ENCODE data around the gene ADGRV1. TPM values are rescaled to one million over a fixed set of nuclear protein-coding genes. Genes with fewer than 3 reads are reported as not detected.
"Not testable (repeated sequence)": the region's sequence is repeated elsewhere in the genome, so short reads cannot be mapped to it uniquely, and the experiment has no call there.

Gene ADGRV1
- total RNA-seq, 4 donors from 2014 or later: 0.08 to 0.87 (median 0.41) TPM

GRCh38 chr5:91010090-91010489 is 451.5 kb downstream of the ADGRV1 start:
- Histone ChIP-seq H3K4me3 (no peak overlapping the region), H3K9me3 (no peaks in the 10 kb centered on the region), H3K36me3 (no peaks in the 10 kb centered on the region), H3K27me3 (no peaks in the 10 kb centered on the region), H3K27ac (no peak overlapping the region), H3K4me1 (peaks cover 0 to 12% (median 0%) of the 10 kb centered on the region in 3 donors)
- TF ChIP-seq POLR2AphosphoS5 (IDR thresholded peaks at IDR 0.05) (peak; percentile 58), POLR2A (IDR thresholded peaks at IDR 0.05) (no peak)
- WGBS, 2 donors (ENCODE audit: low coverage in 1 of 2): 35 to 50% methylated on average over 2 of the region's 2 CpGs
- no peak for ATAC-seq

GRCh38 chr5:91011029-91011428 is 452.4 kb downstream of the ADGRV1 start:
- peaks cover 0 to 12% (median 0%) of the 10 kb centered on the region in 3 donors for H3K4me1 ChIP-seq
- peak overlapping the region in 1 of 4 donors; percentile 29 for H3K27ac ChIP-seq
- no peaks in the 10 kb centered on the region for H3K27me3 ChIP-seq
- ATAC-seq: no peak
- no peak overlapping the region for H3K4me3 ChIP-seq
- TF ChIP-seq POLR2AphosphoS5 (IDR thresholded peaks at IDR 0.05): no peak
- TF ChIP-seq POLR2A (IDR thresholded peaks at IDR 0.05): no peak
- TF ChIP-seq EP300 (IDR thresholded peaks at IDR 0.05): no peak
- no peak for TF ChIP-seq CTCF (IDR thresholded peaks at IDR 0.05)
- WGBS, 2 donors (ENCODE audit: low coverage in 1 of 2): 90 to 91% methylated on average over 1 of the region's 1 CpG
- H3K36me3 ChIP-seq: no peaks in the 10 kb centered on the region
- H3K9me3 ChIP-seq: no peaks in the 10 kb centered on the region

DNA sequence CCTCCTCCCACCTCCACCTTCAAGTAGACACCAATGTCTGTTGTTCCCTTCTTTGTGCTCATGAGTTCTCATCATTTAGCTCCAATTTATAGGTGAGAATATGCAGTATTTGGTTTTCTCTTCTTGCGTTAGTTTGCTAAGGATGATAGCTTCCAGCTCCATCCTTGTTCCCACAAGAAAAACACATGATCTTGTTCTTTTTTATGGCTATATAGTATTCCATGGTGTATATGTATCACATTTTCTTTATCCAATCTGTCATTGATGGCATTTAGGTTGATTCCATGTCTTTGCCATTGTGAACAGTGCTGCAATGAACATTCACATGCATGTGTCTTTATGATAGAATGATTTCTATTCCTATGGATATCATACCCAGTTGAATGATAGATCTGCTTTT is 454.3 kb downstream of the ADGRV1 start:
- H3K27ac ChIP-seq, H3K4me3 ChIP-seq, H3K9me3 ChIP-seq, H3K36me3 ChIP-seq, ATAC-seq, H3K27me3 ChIP-seq: not testable (repeated sequence)
- 100% methylated on average over 1 of the region's 1 CpG for WGBS, 2 donors (ENCODE audit: low coverage in 1 of 2)
- peaks cover 0 to 28% (median 0%) of the 10 kb centered on the region in 3 donors for H3K4me1 ChIP-seq

DNA sequence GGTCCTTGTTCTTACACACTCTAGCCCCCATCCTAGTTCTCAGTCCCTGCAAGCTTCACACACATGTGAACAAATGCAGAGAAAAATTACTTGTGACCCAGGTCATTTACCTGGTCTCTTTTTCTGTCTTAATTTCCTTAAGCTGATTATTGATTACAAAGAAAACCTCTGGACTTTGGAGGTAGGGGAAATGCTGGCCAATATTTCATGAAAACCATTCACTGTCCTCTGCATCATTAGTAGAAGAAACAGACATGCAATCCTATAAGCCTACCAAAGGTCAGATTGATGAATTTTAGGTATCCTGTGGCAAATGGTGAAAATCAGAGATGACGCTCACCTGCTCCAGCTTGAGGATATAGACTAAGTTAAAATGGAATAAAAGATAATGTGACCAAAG is 457.7 kb downstream of the ADGRV1 start:
- H3K4me1 ChIP-seq: peaks cover 0 to 38% (median 14%) of the 10 kb centered on the region in 3 donors
- ATAC-seq: no peak
- no peak overlapping the region for H3K27ac ChIP-seq
- no peaks in the 10 kb centered on the region for H3K27me3 ChIP-seq
- no peaks in the 10 kb centered on the region for H3K36me3 ChIP-seq
- 94 to 100% methylated on average over 1 of the region's 1 CpG for WGBS, 2 donors (ENCODE audit: low coverage in 1 of 2)
- no peaks in the 10 kb centered on the region for H3K9me3 ChIP-seq
- H3K4me3 ChIP-seq: no peak overlapping the region
- TF ChIP-seq EP300 (IDR thresholded peaks at IDR 0.05) (no peak), POLR2AphosphoS5 (IDR thresholded peaks at IDR 0.05) (no peak), POLR2A (IDR thresholded peaks at IDR 0.05) (no peak), CTCF (IDR thresholded peaks at IDR 0.05) (no peak)

DNA sequence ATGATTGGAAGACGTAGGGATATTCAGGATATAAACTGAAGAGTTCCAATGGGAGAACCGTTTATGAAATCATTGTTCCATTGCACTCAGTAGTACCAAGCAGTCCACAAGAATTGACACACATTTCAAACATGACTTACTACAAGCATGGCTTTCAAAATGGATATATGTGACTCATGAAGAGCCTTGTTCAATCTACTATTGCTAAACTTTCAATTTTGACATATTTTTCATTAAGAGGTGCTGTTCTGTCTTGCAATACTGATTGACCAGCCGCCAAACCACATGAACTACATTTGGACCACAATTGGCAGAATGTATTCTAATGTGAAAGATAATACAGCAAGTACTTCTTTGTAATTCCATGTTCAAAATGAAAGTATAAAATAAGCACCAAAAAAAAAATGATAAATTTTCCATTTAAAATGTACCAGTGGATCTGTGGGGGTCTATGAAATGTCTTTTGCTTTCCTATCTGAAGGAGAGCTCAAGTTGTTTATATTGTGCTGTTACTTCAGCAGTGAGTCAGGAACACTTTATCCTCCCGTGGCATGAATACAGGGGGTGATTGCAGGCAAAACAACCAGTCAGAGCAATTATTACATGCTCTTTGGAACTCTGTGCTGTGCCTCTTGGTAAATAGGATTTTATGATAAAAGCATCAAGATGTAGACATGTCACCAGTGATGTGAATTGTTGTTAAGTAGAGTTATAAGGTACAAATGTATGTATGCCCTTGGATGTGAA is 458.5 kb downstream of the ADGRV1 start:
- 45 to 50% methylated on average over 4 of the region's 4 CpGs for WGBS, 2 donors (ENCODE audit: low coverage in 1 of 2)
- Histone ChIP-seq H3K27me3 (no peaks in the 10 kb centered on the region), H3K4me1 (peaks cover 0 to 45% (median 14%) of the 10 kb centered on the region in 3 donors), H3K9me3 (no peaks in the 10 kb centered on the region), H3K4me3 (no peak overlapping the region), H3K36me3 (no peaks in the 10 kb centered on the region), H3K27ac (peak overlapping the region in 3 of 4 donors; percentile 53 to 68 (median 65))
- peak; percentile 78 for ATAC-seq
- TF ChIP-seq POLR2AphosphoS5 (IDR thresholded peaks at IDR 0.05) (peak; percentile 84), POLR2A (IDR thresholded peaks at IDR 0.05) (no peak)

DNA sequence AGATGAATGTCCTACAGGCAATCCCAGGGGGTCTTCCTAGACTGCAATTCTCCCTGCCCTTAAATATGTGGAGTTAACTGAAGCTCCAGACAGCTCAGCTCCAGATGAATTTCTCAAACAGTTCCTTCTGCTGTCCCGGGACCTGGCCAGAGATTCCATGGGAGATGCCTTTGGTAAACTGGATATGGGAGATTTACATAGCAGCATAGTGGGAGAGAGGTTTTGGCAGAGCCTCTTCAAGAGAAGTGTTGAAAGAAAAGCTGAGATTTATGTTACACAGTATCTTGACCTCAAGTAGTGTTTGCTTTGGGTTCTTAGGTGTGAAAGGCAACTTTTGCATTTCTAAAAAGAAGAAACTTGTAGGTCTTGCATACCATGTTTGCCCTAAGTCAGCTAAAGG is 459.6 kb downstream of the ADGRV1 start:
- peak overlapping the region; percentile 46 to 68 (median 64) for H3K27ac ChIP-seq
- ATAC-seq: peak; percentile 20
- H3K36me3 ChIP-seq: no peaks in the 10 kb centered on the region
- no peaks in the 10 kb centered on the region for H3K27me3 ChIP-seq
- WGBS, 2 donors (ENCODE audit: low coverage in 1 of 2): 20 to 44% methylated on average over 1 of the region's 1 CpG
- H3K4me1 ChIP-seq: peaks cover 0 to 56% (median 14%) of the 10 kb centered on the region in 3 donors
- no peak overlapping the region for H3K4me3 ChIP-seq
- no peaks in the 10 kb centered on the region for H3K9me3 ChIP-seq
- TF ChIP-seq POLR2A (IDR thresholded peaks at IDR 0.05) (no peak), EP300 (IDR thresholded peaks at IDR 0.05) (no peak), POLR2AphosphoS5 (IDR thresholded peaks at IDR 0.05) (no peak), CTCF (IDR thresholded peaks at IDR 0.05) (no peak)
